ENCODE measurements around the gene C12orf42. TPM values are rescaled to one million over a fixed set of nuclear protein-coding genes. Genes with fewer than 3 reads are reported as not detected.

C12orf42 gene
- total and polyA plus RNA-seq, 4 donors: 0.17 to 0.47 TPM; not detected in 2

DNA sequence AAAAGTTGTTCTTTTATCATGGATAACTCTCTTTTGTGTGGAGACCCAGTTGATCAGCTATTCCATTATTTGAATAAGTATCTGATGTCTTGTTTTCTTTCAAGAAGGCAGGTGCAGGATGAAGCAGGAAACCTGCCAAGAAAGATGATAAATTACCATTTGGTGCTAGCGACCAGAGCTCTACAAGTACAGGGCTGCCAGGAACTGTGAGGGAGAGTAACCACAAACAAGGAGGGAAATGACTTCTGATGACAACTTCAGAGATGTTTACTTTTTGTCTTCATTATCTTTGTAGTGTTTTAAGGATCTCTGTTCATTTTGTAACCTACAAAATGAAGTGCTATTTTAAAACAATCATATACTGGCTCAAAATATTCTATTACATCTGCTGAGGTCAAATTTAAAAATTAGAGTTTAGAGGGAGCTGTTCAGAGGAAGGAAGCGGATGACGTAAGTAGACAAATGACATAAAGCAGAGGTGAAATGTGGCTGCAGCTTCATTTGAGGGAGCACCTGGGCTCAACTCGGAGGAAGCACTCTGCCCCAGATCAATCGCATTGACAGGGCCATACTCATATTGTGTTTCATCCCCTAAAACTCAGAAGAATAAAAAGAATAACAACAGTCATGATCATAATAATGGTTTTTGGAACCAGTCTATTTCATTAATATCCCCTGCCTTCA lies 226.8 kb downstream of the C12orf42 start:
- Histone ChIP-seq H3K27me3 (ENCODE audit: control insufficient read depth, insufficient read depth, low read length) (no peaks in the 10 kb centered on the region), H3K4me3 (ENCODE audit: low read depth, low read length) (no peak overlapping the region), H3K36me3 (ENCODE audit: control insufficient read depth, insufficient read depth, low read length) (no peaks in the 10 kb centered on the region), H3K4me1 (ENCODE audit: control insufficient read depth, insufficient read depth, low read length) (no peaks in the 10 kb centered on the region), H3K9me3 (ENCODE audit: control insufficient read depth, insufficient read depth, low read length) (no peaks in the 10 kb centered on the region), H3K27ac (ENCODE audit: low read depth, low read length) (no peak overlapping the region)
- DNase-seq (ENCODE audit: low read depth in 4 of 6, low spot score in 6 of 6): peak in 1 of 6 donors; percentile 17
- 69% methylated on average over 3 of the region's 5 CpGs for WGBS (ENCODE audit: insufficient coverage)

DNA sequence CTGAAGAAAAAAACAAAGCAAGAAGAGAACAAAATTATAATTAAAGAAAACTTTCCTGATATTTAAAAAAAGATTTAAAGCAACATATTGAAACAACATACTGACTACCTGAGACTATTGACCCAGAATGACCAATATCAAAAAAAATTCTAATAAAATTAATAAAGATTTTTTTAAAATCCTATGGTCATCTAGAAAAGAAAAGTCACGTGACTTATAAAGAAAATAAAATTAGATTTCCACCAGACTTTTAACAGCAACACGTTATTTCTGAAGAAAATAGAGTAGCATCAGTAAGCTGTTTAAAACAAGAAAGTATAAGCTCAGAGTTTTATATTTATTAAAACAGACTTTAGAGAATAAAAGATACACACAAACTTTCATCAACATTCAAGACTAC lies 238.0 kb downstream of the C12orf42 start:
- no peaks in the 10 kb centered on the region for H3K9me3 ChIP-seq (ENCODE audit: control insufficient read depth, insufficient read depth, low read length)

More for the DNA sequence above, 238.0 kb downstream of the C12orf42 start:
- DNase-seq (ENCODE audit: low read depth in 4 of 6, low spot score in 6 of 6): no peak
- Histone ChIP-seq H3K27ac (ENCODE audit: low read depth, low read length) (no peak overlapping the region), H3K4me3 (ENCODE audit: low read depth, low read length) (no peak overlapping the region), H3K27me3 (ENCODE audit: control insufficient read depth, insufficient read depth, low read length) (no peaks in the 10 kb centered on the region), H3K36me3 (ENCODE audit: control insufficient read depth, insufficient read depth, low read length) (no peaks in the 10 kb centered on the region), H3K4me1 (ENCODE audit: control insufficient read depth, insufficient read depth, low read length) (no peaks in the 10 kb centered on the region)
- no CpG with 5 or more reads among the region's 2 CpGs for WGBS (ENCODE audit: insufficient coverage)

Other genes with a start within 250 kb of the C12orf42 start
- gene STAB2, start 91.3 kb upstream of the C12orf42 start, total RNA-seq: under 1 TPM; 0.10 to 0.99 TPM
- gene STAB2, start 91.3 kb upstream of the C12orf42 start, polyA plus RNA-seq (ENCODE audit: insufficient read length in 2 of 2): 1 to 10 TPM in 1 of 2 donors, under 1 TPM in 1; 0.16 to 1.5 TPM